Measurements from ENCODE around the gene UROS.
A peak's percentile ranks its signal among the peaks of the same experiment; 100 is the strongest.

DNA sequence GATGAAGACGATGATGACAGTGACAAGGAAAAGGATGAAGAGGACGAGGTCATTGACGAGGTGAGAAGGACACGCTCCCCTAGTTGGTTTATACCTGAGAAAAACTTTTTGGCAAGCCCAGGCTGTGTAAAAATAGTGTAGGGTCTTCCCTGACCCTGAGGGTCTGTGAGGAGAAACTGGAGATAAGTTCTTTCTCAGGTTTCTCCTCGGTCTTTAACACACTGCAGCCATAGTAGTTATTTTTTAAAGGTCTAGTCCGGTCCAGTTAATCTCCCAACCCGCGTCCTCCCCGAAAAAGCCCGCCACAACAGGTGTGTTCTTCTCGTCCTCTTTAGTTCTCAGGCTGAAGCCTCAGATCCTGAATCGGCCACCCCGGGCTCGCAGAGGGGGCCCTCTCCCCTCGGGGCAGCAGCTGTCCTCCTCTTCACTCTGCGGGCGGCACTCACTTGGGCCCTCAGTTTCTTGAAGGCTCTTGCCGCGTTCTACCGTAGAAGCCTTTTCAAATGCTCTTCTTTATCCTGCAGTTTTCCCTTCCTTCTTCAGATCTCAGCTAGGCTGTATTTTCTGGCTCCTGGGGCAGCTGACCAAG, 699 bp upstream of the UROS start:
- TF ChIP-seq CTCF (IDR thresholded peaks at IDR 0.05; ENCODE audit: low read depth, low read length, missing input control) (no peak), YY1 (IDR thresholded peaks at IDR 0.05) (peak; percentile 55), RXRA (IDR thresholded peaks at IDR 0.05) (no peak), TAF1 (conservative IDR thresholded peaks at IDR 0.05) (no peak), EGR1 (IDR thresholded peaks at IDR 0.05; ENCODE audit: low read depth in 2 of 2) (no peak), SP1 (IDR thresholded peaks at IDR 0.05) (no peak), GABPA (IDR thresholded peaks at IDR 0.05 in 1 of 2, conservative IDR thresholded peaks at IDR 0.05 in 1 of 2) (no peak), RAD21 (IDR thresholded peaks at IDR 0.05) (no peak), ATF3 (IDR thresholded peaks at IDR 0.05) (no peak), FOXA2 (IDR thresholded peaks at IDR 0.05) (no peak)
- TF ChIP-seq, protein P1, sequence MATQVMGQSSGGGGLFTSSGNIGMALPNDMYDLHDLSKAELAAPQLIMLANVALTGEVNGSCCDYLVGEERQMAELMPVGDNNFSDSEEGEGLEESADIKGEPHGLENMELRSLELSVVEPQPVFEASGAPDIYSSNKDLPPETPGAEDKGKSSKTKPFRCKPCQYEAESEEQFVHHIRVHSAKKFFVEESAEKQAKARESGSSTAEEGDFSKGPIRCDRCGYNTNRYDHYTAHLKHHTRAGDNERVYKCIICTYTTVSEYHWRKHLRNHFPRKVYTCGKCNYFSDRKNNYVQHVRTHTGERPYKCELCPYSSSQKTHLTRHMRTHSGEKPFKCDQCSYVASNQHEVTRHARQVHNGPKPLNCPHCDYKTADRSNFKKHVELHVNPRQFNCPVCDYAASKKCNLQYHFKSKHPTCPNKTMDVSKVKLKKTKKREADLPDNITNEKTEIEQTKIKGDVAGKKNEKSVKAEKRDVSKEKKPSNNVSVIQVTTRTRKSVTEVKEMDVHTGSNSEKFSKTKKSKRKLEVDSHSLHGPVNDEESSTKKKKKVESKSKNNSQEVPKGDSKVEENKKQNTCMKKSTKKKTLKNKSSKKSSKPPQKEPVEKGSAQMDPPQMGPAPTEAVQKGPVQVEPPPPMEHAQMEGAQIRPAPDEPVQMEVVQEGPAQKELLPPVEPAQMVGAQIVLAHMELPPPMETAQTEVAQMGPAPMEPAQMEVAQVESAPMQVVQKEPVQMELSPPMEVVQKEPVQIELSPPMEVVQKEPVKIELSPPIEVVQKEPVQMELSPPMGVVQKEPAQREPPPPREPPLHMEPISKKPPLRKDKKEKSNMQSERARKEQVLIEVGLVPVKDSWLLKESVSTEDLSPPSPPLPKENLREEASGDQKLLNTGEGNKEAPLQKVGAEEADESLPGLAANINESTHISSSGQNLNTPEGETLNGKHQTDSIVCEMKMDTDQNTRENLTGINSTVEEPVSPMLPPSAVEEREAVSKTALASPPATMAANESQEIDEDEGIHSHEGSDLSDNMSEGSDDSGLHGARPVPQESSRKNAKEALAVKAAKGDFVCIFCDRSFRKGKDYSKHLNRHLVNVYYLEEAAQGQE (IDR thresholded peaks at IDR 0.05): no peak
- TF ChIP-seq, protein P2, sequence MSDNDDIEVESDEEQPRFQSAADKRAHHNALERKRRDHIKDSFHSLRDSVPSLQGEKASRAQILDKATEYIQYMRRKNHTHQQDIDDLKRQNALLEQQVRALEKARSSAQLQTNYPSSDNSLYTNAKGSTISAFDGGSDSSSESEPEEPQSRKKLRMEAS (IDR thresholded peaks at IDR 0.05): no peak
